Neural cell (in vitro differentiated cells): Measurements from ENCODE around the gene PLXNC1. TPM values are rescaled to one million over a fixed set of nuclear protein-coding genes. Genes with fewer than 3 reads are reported as not detected.

Experiments used
- H2AFZ ChIP-seq: fragments of 200-600, 300-800 bp; sonication (generic), shearing (Covaris generic); 2 replicates; pipeline ENCODE4 v1.6.0; 2014; ENCODE audit warnings: low read depth, mild to moderate bottlenecking, antibody characterized with exemption, low read length, moderate library complexity
- H3F3A ChIP-seq: fragments of 200-600 bp; shearing (Covaris generic); 2 replicates; pipeline ENCODE4 v1.6.1; 2016; ENCODE audit warnings: mild to moderate bottlenecking, moderate library complexity, mixed read lengths, antibody characterized with exemption, low read length; ENCODE audit not compliant: insufficient read depth, poor library complexity, severe bottlenecking
- H3K27ac ChIP-seq: fragments of 200-600, 300-800 bp; sonication (generic), shearing (Covaris generic); 2 replicates; pipeline ENCODE4 v1.5.1; 2014; ENCODE audit warnings: mild to moderate bottlenecking, low read length, moderate library complexity
- H3K27me3 ChIP-seq: fragments of 300-800, 200-600 bp; sonication (generic), shearing (Covaris generic); 2 replicates; pipeline ENCODE4 v1.6.0; 2014; ENCODE audit warnings: mild to moderate bottlenecking, low read depth, low read length, moderate library complexity; ENCODE audit not compliant: insufficient read depth
- H3K36me3 ChIP-seq: fragments of 300-800, 200-600 bp; sonication (generic), shearing (Covaris generic); 2 replicates; pipeline ENCODE4 v1.5.1; 2014; ENCODE audit warnings: mild to moderate bottlenecking, antibody characterized with exemption, low read length, moderate library complexity; ENCODE audit not compliant: insufficient read depth
- H3K4me2 ChIP-seq: fragments of 300-800, 200-600 bp; sonication (generic), shearing (Covaris generic); 2 replicates; pipeline ENCODE4 v1.6.0; 2014; ENCODE audit warnings: mild to moderate bottlenecking, low read length
- H3K4me3 ChIP-seq: fragments of 300-800, 200-600 bp; sonication (generic), shearing (Covaris generic); 2 replicates; pipeline ENCODE4 v1.5.1; 2014; ENCODE audit warnings: mild to moderate bottlenecking, low read length, moderate library complexity
- H3K79me2 ChIP-seq: fragments of 200-600 bp; shearing (Covaris generic); replicated peaks from 2 replicates; pipeline ENCODE4 v1.6.0; 2014; ENCODE audit warnings: mild to moderate bottlenecking, low read length, moderate library complexity; ENCODE audit not compliant: insufficient read depth
- H3K9ac ChIP-seq: fragments of 300-800, 200-600 bp; sonication (generic), shearing (Covaris generic); 2 replicates; pipeline ENCODE4 v1.6.1; 2016; ENCODE audit warnings: mild to moderate bottlenecking, low read length, mixed read lengths
- H3K9me2 ChIP-seq: fragments of 200-600 bp; shearing (Covaris generic); 2 replicates; pipeline ENCODE4 v1.6.1; 2016; ENCODE audit warnings: mild to moderate bottlenecking, low read length, mixed read lengths; ENCODE audit not compliant: insufficient read depth
- H3K9me3 ChIP-seq: fragments of 200-600, 300-800 bp; sonication (generic), shearing (Covaris generic); 2 replicates; pipeline ENCODE4 v1.6.1; 2016; ENCODE audit warnings: mild to moderate bottlenecking, mixed run types, low read length, moderate library complexity, mixed read lengths
- H4K20me1 ChIP-seq: fragments of 200-600 bp; shearing (Covaris generic); 2 replicates; pipeline ENCODE4 v1.6.1; 2016; ENCODE audit warnings: mild to moderate bottlenecking, mixed run types; ENCODE audit not compliant: insufficient read depth
- EP300 ChIP-seq: fragments of 450-650 bp; conservative IDR thresholded peaks from 2 replicates; pipeline ENCODE4 v1.6.1; 2014; ENCODE audit warnings: antibody characterized with exemption, mild to moderate bottlenecking, moderate library complexity; ENCODE audit not compliant: poor library complexity, severe bottlenecking
- EZH2 ChIP-seq: fragments of 200-600, 300-800 bp; shearing (Covaris generic), sonication (generic); IDR thresholded peaks from 2 replicates; pipeline ENCODE4 v1.6.1; 2014; ENCODE audit warnings: antibody characterized with exemption, low read length, borderline replicate concordance, mild to moderate bottlenecking; ENCODE audit not compliant: insufficient read depth, poor library complexity, severe bottlenecking
- MXI1 ChIP-seq: fragments of 450-650 bp; conservative IDR thresholded peaks from 2 replicates; pipeline ENCODE4 v1.6.1; 2014; ENCODE audit warnings: antibody characterized with exemption, mild to moderate bottlenecking; ENCODE audit not compliant: poor library complexity, severe bottlenecking
- POLR2AphosphoS5 ChIP-seq: IDR thresholded peaks from 2 replicates; pipeline ENCODE4 v1.6.1; 2012
- RAD21 ChIP-seq: fragments of 450-650 bp; conservative IDR thresholded peaks from 2 replicates; pipeline ENCODE4 v1.6.1; 2014; ENCODE audit warnings: antibody characterized with exemption, mild to moderate bottlenecking, moderate library complexity
- SMC3 ChIP-seq: fragments of 450-650 bp; conservative IDR thresholded peaks from 2 replicates; pipeline ENCODE4 v1.6.1; 2014; ENCODE audit warnings: antibody characterized with exemption, mild to moderate bottlenecking, moderate library complexity; ENCODE audit not compliant: poor library complexity
- TAF1 ChIP-seq: IDR thresholded peaks from 2 replicates; pipeline ENCODE4 v1.6.1; 2012; ENCODE audit warnings: low read depth
- polyA plus RNA-seq: library from polyadenylated mRNA; depleted of rRNA; stranded (reverse); fragments of >200 nt; gene quantifications from 2 replicates; pipeline ENCODE4 v1.2.3, GENCODE V29; 2014
- TF ChIP-seq, protein P1 (sequence below): fragments of 450-650 bp; IDR thresholded peaks from 2 replicates; pipeline ENCODE4 v1.5.1; 2014; ENCODE audit warnings: antibody characterized with exemption, mild to moderate bottlenecking, moderate library complexity; ENCODE audit not compliant: poor library complexity, severe bottlenecking
- TF ChIP-seq, protein P2 (sequence below): IDR thresholded peaks from 2 replicates; pipeline ENCODE4 v1.6.1; 2012; ENCODE audit warnings: borderline replicate concordance

The PLXNC1 gene
- polyA plus RNA-seq, 1 donor from 2014 or later, result 76.3 TPM

DNA sequence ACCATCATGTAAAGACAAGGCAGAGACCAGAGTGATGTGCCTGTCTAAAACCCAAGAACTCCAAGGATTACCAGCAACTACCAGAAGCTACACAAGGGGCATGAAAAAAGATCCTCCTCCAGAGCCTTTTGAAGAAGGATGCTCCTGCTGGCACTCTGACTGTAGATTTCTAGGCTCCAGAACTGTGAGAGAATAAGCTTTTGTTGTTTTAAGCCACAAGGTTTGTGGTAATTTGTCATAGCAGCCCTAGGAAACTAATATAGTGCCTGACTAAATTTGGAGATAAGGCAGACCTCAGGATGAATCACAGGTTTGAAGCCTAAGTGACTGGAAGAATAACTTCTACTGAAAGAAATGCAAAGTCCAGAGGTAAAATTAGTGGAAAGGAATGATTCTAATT, 178.3 kb downstream of the PLXNC1 start:
- TF ChIP-seq, protein P1, sequence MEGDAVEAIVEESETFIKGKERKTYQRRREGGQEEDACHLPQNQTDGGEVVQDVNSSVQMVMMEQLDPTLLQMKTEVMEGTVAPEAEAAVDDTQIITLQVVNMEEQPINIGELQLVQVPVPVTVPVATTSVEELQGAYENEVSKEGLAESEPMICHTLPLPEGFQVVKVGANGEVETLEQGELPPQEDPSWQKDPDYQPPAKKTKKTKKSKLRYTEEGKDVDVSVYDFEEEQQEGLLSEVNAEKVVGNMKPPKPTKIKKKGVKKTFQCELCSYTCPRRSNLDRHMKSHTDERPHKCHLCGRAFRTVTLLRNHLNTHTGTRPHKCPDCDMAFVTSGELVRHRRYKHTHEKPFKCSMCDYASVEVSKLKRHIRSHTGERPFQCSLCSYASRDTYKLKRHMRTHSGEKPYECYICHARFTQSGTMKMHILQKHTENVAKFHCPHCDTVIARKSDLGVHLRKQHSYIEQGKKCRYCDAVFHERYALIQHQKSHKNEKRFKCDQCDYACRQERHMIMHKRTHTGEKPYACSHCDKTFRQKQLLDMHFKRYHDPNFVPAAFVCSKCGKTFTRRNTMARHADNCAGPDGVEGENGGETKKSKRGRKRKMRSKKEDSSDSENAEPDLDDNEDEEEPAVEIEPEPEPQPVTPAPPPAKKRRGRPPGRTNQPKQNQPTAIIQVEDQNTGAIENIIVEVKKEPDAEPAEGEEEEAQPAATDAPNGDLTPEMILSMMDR, result no peak
- TF ChIP-seq MXI1 (no peak), SMC3 (no peak), RAD21 (no peak), EZH2 (no peak)
- Histone ChIP-seq H3K36me3 (peaks cover 12% of the 10 kb centered on the region), H3K4me2 (no peak overlapping the region), H2AFZ (no peak overlapping the region), H3K27ac (no peak overlapping the region), H4K20me1 (no peaks in the 10 kb centered on the region), H3K27me3 (no peaks in the 10 kb centered on the region), H3K4me3 (no peak overlapping the region), H3K9ac (no peak overlapping the region), H3K79me2 (no peaks in the 10 kb centered on the region), H3F3A (no peaks in the 10 kb centered on the region), H3K9me3 (no peaks in the 10 kb centered on the region), H3K9me2 (no peaks in the 10 kb centered on the region)

DNA sequence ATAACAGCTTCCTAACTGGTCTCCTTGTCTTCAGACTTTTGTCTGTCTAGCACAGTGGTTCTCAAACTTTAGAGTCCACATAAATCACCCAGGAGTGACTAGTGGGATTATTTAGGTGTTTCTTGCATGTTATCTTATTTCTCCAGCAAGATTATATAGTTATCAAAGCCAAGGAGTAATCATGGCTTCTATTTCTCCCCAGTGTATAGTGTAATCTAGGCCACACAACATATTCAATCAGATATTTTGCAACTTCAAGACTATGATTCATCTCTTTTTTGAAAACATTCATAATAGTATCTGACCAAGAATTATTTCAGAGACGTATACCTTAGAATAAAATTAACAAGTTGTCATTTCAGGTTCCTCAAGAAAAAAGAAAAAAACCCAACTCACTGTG, 179.4 kb downstream of the PLXNC1 start:
- no peaks in the 10 kb centered on the region for H4K20me1 ChIP-seq
- H3K9ac ChIP-seq, result no peak overlapping the region
- H3K79me2 ChIP-seq, result no peaks in the 10 kb centered on the region
- TF ChIP-seq EZH2 (no peak), TAF1 (no peak), SMC3 (no peak), POLR2AphosphoS5 (no peak), MXI1 (no peak), EP300 (no peak)
- TF ChIP-seq, protein P2, sequence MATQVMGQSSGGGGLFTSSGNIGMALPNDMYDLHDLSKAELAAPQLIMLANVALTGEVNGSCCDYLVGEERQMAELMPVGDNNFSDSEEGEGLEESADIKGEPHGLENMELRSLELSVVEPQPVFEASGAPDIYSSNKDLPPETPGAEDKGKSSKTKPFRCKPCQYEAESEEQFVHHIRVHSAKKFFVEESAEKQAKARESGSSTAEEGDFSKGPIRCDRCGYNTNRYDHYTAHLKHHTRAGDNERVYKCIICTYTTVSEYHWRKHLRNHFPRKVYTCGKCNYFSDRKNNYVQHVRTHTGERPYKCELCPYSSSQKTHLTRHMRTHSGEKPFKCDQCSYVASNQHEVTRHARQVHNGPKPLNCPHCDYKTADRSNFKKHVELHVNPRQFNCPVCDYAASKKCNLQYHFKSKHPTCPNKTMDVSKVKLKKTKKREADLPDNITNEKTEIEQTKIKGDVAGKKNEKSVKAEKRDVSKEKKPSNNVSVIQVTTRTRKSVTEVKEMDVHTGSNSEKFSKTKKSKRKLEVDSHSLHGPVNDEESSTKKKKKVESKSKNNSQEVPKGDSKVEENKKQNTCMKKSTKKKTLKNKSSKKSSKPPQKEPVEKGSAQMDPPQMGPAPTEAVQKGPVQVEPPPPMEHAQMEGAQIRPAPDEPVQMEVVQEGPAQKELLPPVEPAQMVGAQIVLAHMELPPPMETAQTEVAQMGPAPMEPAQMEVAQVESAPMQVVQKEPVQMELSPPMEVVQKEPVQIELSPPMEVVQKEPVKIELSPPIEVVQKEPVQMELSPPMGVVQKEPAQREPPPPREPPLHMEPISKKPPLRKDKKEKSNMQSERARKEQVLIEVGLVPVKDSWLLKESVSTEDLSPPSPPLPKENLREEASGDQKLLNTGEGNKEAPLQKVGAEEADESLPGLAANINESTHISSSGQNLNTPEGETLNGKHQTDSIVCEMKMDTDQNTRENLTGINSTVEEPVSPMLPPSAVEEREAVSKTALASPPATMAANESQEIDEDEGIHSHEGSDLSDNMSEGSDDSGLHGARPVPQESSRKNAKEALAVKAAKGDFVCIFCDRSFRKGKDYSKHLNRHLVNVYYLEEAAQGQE, result no peak
- no peaks in the 10 kb centered on the region for H3K27me3 ChIP-seq
- H3K36me3 ChIP-seq, result peaks cover 1% of the 10 kb centered on the region
- H2AFZ ChIP-seq, result no peak overlapping the region
- H3F3A ChIP-seq, result no peaks in the 10 kb centered on the region
- no peak overlapping the region for H3K4me3 ChIP-seq
- no peak overlapping the region for H3K27ac ChIP-seq
- H3K9me3 ChIP-seq, result no peaks in the 10 kb centered on the region
- no peaks in the 10 kb centered on the region for H3K9me2 ChIP-seq
- H3K4me2 ChIP-seq, result no peak overlapping the region

DNA sequence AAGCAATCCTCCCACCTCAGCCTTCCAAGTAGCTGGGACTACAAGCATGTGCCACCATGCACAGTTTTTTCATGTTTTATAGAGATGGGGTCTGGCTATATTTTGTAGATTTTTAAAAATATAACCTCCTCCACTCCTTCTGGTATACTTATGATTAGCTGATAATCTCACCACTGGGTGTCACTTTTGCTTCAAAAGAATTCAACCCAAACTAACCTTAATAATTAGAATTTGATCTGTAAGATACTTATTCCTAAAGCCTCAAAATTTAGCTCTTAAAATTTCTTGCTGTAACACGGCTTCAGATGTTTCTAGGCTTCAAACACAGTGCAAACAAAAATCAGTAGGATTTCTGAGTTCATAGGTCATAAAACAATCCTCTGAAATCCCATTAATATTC, 181.0 kb downstream of the PLXNC1 start:
- H3K4me3 ChIP-seq, result no peak overlapping the region
- H3K27me3 ChIP-seq, result no peaks in the 10 kb centered on the region
- H3K9ac ChIP-seq, result no peak overlapping the region
- no peaks in the 10 kb centered on the region for H3K9me3 ChIP-seq
- no peaks in the 10 kb centered on the region for H3K36me3 ChIP-seq
- no peaks in the 10 kb centered on the region for H4K20me1 ChIP-seq
- no peak overlapping the region for H3K4me2 ChIP-seq
- no peaks in the 10 kb centered on the region for H3K9me2 ChIP-seq
- no peaks in the 10 kb centered on the region for H3K79me2 ChIP-seq
- H3K27ac ChIP-seq, result no peak overlapping the region
- no peaks in the 10 kb centered on the region for H3F3A ChIP-seq
- H2AFZ ChIP-seq, result no peak overlapping the region
- TF ChIP-seq RAD21 (peak; percentile 59), EZH2 (no peak), TAF1 (no peak), EP300 (no peak), SMC3 (peak; percentile 69), MXI1 (no peak)
- TF ChIP-seq, protein P1, result peak; percentile 54
